GM18858 (cell line): ENCODE measurements around the gene INO80B.
A peak's percentile ranks its signal among the peaks of the same experiment; 100 is the strongest.
"Not testable (repeated sequence)": the region's sequence is repeated elsewhere in the genome, so short reads cannot be mapped to it uniquely, and the experiment has no call there.

Source experiments
- ATAC-seq: cut with Tn5 transposase; IDR thresholded peaks from one replicate; pipeline ENCODE4 v1.9.1; 2021; ENCODE audit not compliant: unreplicated experiment

INO80B gene

DNA sequence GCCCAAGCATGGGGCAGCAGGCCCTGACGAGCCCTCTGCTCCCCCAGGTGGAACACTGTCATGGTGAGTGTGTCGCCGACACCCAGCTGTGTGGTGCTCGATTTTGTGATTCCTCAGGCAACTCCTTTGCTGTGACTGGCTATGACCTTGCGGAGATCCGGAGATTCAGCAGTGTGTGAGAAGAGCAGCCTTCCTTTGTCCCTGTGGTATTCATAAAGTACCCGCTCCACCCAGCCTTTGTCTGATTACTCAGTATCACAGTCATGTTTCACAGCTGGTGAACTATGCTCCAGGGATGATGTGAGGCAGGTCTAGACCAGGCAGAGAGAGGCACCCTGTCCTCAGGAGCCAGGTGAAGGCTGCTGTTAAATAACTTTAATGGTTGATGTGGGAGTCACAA is 29.4 kb upstream of the INO80B start:
- ATAC-seq, result no peak

GRCh38 chr2:74426181-74426758 is 28.6 kb upstream of the INO80B start:
- no peak for ATAC-seq

DNA sequence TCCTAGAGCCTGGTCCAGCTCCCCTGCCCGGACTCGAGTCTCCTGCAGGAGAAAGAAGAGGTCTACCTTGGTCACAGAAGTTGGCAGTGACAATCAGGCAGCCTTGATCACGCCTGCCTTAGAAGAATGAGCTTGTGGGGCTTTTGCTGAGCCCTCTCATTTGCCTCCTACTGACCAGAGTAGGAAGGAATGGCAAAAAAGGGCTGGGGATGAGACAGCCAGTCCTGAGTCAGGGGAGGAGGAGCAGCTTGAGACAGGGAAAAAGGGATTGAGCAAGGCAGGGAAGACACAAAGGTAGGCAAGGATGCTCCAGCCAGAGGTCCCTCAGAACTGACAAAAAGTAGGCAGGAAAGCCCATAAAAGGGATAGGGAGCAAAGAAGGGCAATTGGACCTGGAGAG is 27.3 kb upstream of the INO80B start:
- no peak for ATAC-seq

DNA sequence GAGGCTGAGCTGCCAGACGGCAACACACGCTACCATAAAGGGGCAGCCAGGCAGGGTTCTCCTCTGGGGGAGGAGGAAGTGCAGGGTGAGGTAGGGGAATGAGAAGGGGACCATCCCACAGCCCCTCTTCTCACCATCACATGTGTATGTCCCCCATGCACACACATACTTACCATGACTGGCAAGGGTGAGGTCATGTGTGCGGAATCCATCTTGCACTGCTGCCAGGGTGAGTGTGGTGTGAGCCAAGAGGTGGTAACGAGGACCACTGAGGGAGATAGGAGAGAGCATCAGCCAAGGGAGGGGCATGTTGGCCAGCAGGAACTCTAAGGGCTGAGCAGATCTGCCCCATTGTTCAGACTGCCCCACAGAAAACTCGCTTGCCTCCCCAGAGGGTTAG is 26.2 kb upstream of the INO80B start:
- ATAC-seq, result no peak

- no peak for ATAC-seq
These were observed 25.1 kb upstream of the INO80B start for GRCh38 chr2:74429487-74430451.

- no peak for ATAC-seq
These were observed 24.4 kb upstream of the INO80B start for GRCh38 chr2:74430502-74430901.

GRCh38 chr2:74436111-74436805 is 18.6 kb upstream of the INO80B start:
- ATAC-seq, result no peak

- ATAC-seq, result no peak
These were observed 17.8 kb upstream of the INO80B start for GRCh38 chr2:74436848-74437695.

GRCh38 chr2:74438248-74438647 is 16.6 kb upstream of the INO80B start:
- ATAC-seq, result no peak

GRCh38 chr2:74439373-74439772 is 15.5 kb upstream of the INO80B start:
- ATAC-seq, result no peak

DNA sequence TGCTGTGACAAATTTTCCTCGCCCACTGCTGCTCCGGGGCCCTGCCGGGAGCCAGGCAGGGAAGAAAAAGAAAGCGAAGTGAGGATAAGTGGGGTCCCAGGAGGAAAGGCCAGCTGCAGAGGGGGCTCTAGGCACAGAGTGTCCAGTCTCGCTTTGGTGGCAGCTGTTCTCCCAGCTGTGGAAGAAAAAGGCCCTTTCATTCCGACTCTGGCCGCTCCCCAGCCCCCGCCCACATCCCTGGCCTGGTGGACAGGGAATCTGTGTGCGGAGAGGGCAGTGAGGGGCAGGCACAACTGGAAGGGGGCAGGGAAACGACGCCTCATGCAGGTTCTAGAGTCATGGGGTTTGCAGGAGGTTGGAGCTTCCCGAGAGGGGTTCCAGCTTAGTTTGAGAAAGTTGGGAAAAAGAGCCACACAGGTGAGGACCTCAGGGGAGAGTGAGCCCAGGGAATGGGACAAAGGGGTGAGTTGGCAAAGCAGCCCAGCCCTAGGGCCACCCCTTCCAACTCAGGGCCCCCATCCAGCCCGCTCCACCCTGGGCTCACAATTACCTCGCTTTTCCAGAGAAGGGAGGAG is 15.0 kb upstream of the INO80B start:
- ATAC-seq, result no peak

DNA sequence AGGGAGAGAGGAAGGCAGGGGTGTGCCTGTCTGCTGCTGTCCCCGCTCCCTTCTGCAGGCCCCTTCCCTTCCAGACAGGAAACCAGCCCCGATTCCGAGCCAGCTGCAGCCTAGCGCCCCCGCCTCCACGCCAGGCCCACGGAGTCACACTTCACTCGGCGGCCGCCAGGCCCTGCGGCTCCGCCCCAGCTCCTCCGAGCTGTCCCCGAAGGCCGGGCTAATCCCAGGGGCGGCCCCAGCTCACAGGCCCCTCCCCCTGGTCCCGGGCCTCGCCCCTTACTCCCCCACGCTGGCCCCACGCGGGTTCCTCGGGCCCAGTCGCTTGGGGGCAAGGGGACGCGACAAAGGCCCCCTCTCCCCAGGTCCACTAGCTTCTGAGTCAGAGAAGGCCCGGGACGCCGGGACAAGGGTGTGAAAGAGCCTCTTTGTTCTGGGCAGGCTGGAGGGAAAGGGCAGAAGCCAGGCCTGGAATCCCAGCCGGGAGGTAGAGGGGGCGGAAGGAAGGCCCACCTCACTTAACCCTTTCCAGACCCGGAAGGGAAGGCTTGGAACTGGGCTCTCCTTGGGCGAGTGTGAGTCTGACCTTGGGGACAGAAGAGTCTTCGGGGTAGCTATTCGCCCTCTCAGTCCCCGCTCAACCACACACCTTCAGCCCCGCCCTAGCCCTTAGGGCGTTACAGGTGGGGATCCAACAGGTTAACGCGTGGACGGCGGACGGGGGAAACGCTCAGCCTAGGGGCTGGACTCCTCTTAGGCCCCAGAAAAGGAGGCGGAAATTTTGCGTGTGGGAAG is 14.3 kb upstream of the INO80B start:
- peak; percentile 87 for ATAC-seq

- no peak for ATAC-seq
These were observed 13.7 kb upstream of the INO80B start for GRCh38 chr2:74441170-74441689.

DNA sequence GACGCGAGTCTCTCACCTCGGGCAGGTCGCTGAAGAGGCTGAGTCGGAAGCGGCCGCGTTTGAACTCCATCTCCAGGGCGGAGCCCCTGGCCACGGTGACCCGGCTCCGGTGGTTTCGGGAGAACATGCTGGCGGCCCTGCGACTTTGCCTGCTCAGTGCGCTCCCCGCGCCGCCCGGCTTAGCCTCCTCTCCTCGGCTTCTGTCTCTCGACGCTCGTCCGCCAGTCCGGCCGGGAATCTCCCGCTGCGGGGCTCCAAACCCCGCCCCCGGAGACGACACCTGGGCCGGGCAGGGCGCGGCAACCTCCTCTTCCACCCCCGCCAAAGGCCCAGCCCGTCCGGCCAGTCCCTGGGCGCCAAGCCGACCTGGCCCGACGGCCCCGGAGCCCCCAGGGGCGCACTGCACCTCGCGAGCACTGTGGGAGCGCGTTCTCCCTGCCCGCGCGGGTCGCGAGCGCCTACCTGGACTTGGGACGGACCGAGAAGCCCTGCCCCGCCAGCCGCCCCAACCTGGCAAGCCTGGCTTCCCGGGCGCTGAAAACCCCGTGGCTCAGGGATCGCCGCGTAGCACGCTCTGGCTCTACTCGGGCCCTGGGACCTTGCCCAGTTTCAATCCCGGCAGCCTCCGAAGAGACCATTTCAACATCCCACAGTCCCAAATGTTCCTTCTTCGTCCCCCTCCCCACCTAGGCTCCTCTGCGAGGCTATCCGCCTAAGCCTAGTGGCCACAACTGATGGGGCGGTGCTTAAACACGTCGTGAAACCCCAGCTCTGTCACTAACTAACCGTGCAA is 13.0 kb upstream of the INO80B start, which contains the start of gene RTKN:
Gene RTKN, minus strand, starts transcription at position 248 of the 793 bp plus-strand sequence. Its CDS starts 121 bp downstream, at position 127.
- ATAC-seq, result no peak

DNA sequence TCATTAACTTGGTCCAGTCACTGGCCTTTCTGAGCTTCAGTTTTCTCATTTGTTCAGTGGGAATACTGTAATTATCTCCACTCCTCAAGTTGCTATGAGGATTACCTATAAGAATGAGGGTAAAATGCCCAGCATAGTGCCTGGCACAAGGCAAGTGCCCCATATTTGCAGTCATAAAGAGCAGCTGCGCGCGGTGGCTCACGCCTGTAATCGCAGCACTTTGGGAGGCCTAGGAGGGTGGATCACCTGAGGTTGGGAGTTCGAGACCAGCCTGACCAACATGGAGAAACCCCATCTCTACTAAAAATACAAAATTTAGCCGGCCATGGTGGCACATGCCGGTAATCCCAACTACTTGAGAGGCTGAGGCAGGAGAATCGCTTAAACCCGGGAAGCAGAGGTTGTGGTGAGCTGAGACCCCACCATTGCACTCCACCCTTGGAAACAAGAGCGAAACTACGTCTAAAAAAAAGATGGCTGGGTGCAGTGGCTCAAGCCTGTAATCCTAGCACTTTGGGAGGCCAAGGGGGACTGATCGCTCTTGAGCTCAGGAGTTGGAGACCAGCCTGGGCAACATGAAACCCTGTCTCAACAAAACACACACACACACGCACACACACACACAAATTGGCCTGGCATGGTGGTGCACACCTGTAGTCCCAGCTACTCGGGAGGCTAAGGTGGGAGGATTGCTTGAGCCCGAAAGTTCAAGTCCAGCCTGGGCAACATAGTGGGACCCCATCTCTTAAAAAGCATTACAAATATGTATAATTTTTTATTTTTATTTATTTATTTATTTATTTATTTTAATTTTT is 12.2 kb upstream of the INO80B start:
- ATAC-seq, result not testable (repeated sequence)

DNA sequence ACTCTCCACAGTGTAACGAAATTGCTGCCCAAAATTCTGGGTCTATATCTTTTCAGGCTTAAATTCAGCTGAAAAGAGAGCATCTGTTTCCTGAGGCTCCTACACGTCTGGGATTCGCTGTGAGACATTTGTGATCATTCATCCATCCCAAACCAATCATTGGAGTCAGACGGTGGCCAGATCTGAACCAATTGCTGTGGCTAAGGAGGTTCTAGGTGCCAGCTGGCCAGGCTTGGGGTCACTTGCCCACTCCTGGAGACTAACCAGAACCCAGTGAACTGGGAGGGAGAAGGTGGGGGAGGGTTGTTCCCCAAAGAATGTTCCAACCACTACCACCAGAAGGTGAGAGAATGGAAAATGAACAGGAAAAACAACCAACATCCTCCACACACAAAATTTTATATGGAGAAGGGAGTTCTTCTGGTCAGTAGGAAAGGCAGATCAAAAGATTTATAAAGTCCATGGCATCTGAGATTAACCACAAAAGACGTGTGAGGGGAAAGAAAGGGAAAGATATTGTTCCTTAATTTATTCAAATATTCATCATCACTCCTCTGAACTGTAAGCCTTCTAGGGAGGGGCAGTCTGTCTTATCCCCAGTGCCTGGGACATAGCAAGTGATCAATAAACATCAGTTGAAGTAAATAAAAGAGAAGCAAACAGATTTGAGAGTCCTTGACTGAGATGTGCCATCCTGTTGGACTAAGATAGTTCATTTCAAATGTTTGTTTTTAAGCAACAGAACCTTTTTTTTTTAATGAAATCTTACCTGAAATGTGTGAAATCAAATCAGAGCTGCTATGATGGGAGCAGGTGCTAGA is 10.2 kb upstream of the INO80B start:
- ATAC-seq, result no peak
